HG03175 (cell line): ENCODE measurements around the gene RBM23.

Experiments
- ATAC-seq: cut with Tn5 transposase; IDR thresholded peaks from one replicate; pipeline ENCODE4 v1.9.1; 2021; ENCODE audit warnings: mild to moderate bottlenecking, moderate library complexity; ENCODE audit not compliant: unreplicated experiment

RBM23 gene

GRCh38 chr14:22844221-22845102 is 74.5 kb downstream of the RBM23 start:
- no peak for ATAC-seq
